RWPE1 (cell line): ENCODE results near the gene GRIK4.

Experiments
- CTCF ChIA-PET: fragments of 350-600 bp; sonication (Branson Sonifier 250); formaldehyde crosslinking; extraction: SDS; loops from one replicate; lab custom pipeline; 2021; lab: Yijun Ruan, JAX
- POLR2A ChIA-PET: fragments of 400-600 bp; formaldehyde crosslinking; extraction: SDS; loops from one replicate; lab custom pipeline; 2020; ENCODE audit warnings: antibody characterized with exemption; ENCODE audit not compliant: low non-redundant PET; lab: Yijun Ruan, JAX
- DNase-seq: peaks from one replicate; pipeline ENCODE4 v3.0.0; 2012; ENCODE audit warnings: low spot score
- H3K27ac ChIP-seq: fragments of 450-650 bp; 2 replicates; pipeline ENCODE4 v1.5.1; 2017
- TF ChIP-seq, protein P1 (sequence below): fragments of 450-650 bp; conservative IDR thresholded peaks from 2 replicates; pipeline ENCODE4 v1.5.1; 2017; ENCODE audit warnings: low read depth, mild to moderate bottlenecking

Gene GRIK4

DNA sequence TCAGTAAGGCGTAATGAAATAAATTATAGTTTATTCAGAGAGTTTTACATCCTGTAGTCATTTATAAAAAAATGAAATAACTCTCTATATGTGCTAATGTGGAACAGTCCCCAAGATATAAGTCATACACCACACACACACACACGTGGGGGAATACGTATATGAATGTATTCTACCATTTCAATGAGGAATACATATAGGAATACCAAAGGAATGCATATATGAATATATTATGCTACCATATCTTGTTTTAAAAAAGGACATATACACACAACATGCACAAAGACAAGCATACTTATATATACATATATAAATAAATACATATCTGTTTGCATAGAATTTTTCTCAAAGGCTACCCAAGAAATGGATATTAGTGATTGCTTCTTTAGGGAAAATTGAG lies 39.6 kb upstream of the GRIK4 start:
- TF ChIP-seq, protein P1, sequence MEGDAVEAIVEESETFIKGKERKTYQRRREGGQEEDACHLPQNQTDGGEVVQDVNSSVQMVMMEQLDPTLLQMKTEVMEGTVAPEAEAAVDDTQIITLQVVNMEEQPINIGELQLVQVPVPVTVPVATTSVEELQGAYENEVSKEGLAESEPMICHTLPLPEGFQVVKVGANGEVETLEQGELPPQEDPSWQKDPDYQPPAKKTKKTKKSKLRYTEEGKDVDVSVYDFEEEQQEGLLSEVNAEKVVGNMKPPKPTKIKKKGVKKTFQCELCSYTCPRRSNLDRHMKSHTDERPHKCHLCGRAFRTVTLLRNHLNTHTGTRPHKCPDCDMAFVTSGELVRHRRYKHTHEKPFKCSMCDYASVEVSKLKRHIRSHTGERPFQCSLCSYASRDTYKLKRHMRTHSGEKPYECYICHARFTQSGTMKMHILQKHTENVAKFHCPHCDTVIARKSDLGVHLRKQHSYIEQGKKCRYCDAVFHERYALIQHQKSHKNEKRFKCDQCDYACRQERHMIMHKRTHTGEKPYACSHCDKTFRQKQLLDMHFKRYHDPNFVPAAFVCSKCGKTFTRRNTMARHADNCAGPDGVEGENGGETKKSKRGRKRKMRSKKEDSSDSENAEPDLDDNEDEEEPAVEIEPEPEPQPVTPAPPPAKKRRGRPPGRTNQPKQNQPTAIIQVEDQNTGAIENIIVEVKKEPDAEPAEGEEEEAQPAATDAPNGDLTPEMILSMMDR, result no peak
- POLR2A ChIA-PET, result no interaction called here
- no peak overlapping the region for H3K27ac ChIP-seq
- DNase-seq, result no peak
- CTCF ChIA-PET, result no interaction called here

DNA sequence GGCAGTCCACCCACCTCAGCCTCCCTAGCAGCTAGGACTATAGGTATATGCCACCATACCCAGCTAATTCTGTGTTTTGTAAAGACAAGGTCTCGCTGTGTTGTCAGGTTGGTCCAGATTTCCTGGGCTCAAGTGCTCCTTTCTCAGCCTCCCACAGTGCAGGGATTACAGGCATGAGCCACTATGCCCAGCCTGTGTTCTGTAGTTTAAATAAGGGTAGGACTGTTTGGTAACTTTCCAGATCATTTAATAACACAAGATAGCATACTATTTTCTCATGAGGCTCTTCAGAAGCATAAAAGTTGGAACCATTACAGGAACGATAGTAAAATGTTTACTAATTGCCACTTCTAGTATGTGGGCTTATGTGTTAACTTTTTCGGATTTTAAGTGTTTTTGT lies 38.0 kb upstream of the GRIK4 start:
- no peak for DNase-seq
- H3K27ac ChIP-seq, result no peak overlapping the region
- TF ChIP-seq, protein P1, result no peak
- ChIA-PET POLR2A (no interaction called here), CTCF (no interaction called here)

DNA sequence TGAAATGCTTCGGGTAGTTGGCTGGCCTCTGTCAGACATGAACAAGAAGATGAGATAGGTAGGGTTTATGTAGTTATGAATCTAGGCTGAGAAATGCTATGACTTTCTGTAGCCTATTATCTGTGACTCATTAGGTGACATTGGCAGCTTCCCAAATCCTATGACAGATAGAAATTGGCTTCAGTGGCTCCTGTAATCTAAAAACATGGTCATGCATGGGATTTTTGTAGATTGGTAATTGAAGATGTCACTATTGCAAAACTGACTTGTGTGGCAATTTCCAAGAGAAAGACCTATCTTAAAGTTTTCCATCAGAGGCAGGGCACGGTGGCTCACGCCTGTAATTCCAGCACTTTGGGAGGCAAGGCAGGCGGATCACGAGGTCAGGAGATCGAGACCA lies 29.4 kb upstream of the GRIK4 start:
- ChIA-PET CTCF (no interaction called here), POLR2A (no interaction called here)
- TF ChIP-seq, protein P1, result no peak
- DNase-seq, result no peak
- no peak overlapping the region for H3K27ac ChIP-seq

DNA sequence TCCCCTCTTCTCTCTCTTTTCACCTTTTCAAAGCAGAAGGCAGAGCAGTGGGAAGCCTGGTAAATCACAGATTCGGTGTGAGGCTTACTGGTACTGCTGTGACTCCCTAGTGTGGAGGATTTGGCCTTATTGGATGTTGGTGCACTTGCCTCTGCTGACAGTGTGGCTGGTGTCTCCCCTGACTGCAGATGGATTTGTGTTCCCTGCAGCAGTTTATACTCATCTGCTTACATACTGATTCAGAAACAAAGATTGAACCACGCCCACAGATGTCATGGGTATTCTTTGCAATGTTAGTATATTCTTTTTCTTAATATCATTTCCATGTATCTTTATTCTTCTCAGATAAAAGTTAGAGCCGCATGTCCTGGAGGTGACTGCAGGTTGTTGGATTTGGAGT lies 26.8 kb upstream of the GRIK4 start:
- no peak for DNase-seq
- TF ChIP-seq, protein P1, result no peak
- no peak overlapping the region for H3K27ac ChIP-seq
- ChIA-PET POLR2A (no interaction called here), CTCF (interaction anchor here (0.7 kb wide), 1 partner anchor 855 kb away, joined by 4 read pairs; no protein-coding TSS in a partner anchor)

DNA sequence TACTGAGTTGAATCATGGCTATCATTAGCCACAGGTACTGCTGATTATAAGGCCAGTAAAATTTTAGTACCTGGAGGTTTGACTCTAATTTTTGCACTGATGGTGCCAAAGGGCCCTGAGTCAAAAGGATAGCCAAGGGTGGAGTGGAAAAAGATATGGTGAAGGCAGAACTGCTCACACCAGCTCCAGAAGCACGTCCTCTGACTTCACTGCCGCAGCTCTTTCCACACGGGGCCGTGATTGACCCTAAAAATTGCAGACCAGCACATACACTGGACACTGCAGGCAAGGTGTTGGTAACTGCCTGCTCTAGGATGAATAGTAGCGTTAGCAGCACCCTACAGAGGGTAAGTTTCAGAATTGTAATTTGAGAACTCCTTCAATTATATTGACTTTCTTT lies 25.4 kb upstream of the GRIK4 start:
- ChIA-PET CTCF (no interaction called here), POLR2A (no interaction called here)
- TF ChIP-seq, protein P1, result no peak
- H3K27ac ChIP-seq, result no peak overlapping the region
- no peak for DNase-seq

DNA sequence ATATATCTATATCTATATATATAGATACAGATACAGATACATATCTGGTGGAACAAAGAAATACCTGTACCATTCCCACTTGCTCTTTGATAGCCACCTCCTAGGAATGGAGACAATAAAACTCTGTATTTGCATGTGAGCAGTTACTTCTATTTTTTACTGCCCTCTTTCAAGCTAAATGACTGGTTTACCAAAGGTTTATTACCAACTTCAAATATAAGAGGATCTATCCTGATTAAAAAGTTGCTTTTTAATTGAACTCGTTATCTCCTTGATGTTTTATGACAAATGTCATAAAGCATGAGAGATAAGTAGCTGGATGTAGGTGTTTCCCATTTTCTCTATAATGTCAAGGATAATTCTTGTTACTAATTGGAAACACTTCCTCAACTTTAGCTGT lies 21.7 kb upstream of the GRIK4 start:
- ChIA-PET POLR2A (no interaction called here), CTCF (interaction anchor here (1.3 kb wide), 1 partner anchor 21 kb away, joined by 5 read pairs; the partner anchor contains the start of gene GRIK4)
- TF ChIP-seq, protein P1, result no peak
- DNase-seq, result no peak
- H3K27ac ChIP-seq, result no peak overlapping the region

DNA sequence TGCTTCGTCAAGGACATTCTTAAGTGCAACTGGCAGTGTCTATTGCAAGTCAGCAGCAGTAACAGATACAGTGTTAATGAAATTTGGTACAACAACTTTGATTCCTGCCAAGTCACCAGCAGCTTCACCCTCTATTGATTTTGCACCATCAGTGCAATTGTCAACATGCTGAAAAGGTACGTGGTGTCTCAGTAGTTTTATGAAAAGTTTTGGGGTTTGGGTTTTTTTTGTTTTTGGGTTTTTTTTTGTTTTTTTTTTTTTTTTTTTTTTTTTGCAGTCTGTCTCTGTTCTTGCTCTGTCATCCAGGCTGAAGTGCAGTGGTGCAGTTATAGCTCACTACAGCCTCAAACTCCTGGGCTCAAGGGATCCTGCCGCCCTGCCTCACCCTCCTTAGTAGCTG lies 19.1 kb upstream of the GRIK4 start:
- ChIA-PET POLR2A (no interaction called here), CTCF (no interaction called here)
- no peak overlapping the region for H3K27ac ChIP-seq
- TF ChIP-seq, protein P1, result no peak
- no peak for DNase-seq
